Cardiac muscle cell (in vitro differentiated cells and primary cell): ENCODE results near the gene NOC3L. TPM values are rescaled to one million over a fixed set of nuclear protein-coding genes. Genes with fewer than 3 reads are reported as not detected.

ENCODE experiments used
- DNase-seq, 2 donors: peaks; one replicate each; pipeline versions ENCODE4 v3.0.0 to v3.0.0-alpha.2; 2010 to 2017; ENCODE audit warnings: low read depth in 1 of 2, low spot score in 1 of 2
- H3K27ac ChIP-seq: fragments of 200-600 bp; sonication (generic); 2 replicates; pipeline ENCODE4 v1.5.1; 2016
- H3K27me3 ChIP-seq: fragments of 200-600 bp; sonication (generic); 2 replicates; pipeline ENCODE4 v1.6.0; 2016; ENCODE audit warnings: control low read depth
- H3K36me3 ChIP-seq: fragments of 200-600 bp; sonication (generic); 2 replicates; pipeline ENCODE4 v1.5.1; 2016; ENCODE audit warnings: control low read depth
- H3K4me1 ChIP-seq: fragments of 200-600 bp; sonication (generic); 2 replicates; pipeline ENCODE4 v1.8.1; 2017; ENCODE audit warnings: low read depth, mild to moderate bottlenecking, mixed run types
- H3K4me3 ChIP-seq: fragments of 200-600 bp; sonication (generic); 2 replicates; pipeline ENCODE4 v1.5.1; 2016; ENCODE audit warnings: mild to moderate bottlenecking
- H3K9me3 ChIP-seq: fragments of 200-600 bp; sonication (generic); 2 replicates; pipeline ENCODE4 v1.5.1; 2017; ENCODE audit warnings: low read depth, mild to moderate bottlenecking, control low read depth
- CTCF ChIP-seq: IDR thresholded peaks from 2 replicates; pipeline ENCODE4 v1.5.1; 2012; ENCODE audit warnings: low read depth, mild to moderate bottlenecking, low read length
- polyA plus RNA-seq: library from polyadenylated mRNA; unstranded; fragments of >200 nt; fragmentation: Nextera tagmentation; extraction: Ambion mirVana; gene quantifications from 2 replicates; pipeline ENCODE4 v1.2.1, GENCODE V29; 2016
- total RNA-seq: library from RNA; depleted of rRNA; stranded (reverse); fragments of >200 nt; gene quantifications from 2 replicates; pipeline ENCODE4 v1.2.3, GENCODE V29; 2016

Gene NOC3L
- total and polyA plus RNA-seq, 2 experiments from 2014 or later: 9.0 to 10.4 TPM

DNA sequence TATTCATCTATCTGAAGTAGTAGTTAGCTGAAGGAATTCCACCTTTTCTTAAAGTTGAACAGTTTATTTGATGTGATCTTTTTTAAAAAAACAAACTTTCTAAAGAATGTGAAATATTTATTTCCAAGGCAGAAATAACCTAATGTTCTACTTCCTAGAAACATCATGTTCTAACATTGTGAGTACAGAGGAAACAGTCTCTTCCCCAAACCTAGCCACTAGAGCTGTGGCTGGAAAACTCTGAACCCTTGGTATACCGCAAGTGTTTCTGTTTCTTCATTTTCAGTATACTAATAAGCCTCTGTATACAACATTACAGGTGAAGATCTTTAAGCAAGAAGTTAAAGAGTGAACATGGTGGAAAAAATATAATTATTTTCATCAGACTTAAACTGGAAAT is 35.1 kb downstream of the NOC3L start:
- Histone ChIP-seq H3K36me3 (peaks cover 10% of the 10 kb centered on the region), H3K4me1 (no peaks in the 10 kb centered on the region), H3K27me3 (no peaks in the 10 kb centered on the region), H3K4me3 (no peak overlapping the region), H3K27ac (no peak overlapping the region), H3K9me3 (no peaks in the 10 kb centered on the region)
- no peak for DNase-seq
- no peak for TF ChIP-seq CTCF

- peaks cover 5% of the 10 kb centered on the region for H3K36me3 ChIP-seq
- H3K4me1 ChIP-seq: no peaks in the 10 kb centered on the region
- no peak for TF ChIP-seq CTCF
Observed at GRCh38 chr10:94324609-94325233, 38.0 kb downstream of the NOC3L start.

DNA sequence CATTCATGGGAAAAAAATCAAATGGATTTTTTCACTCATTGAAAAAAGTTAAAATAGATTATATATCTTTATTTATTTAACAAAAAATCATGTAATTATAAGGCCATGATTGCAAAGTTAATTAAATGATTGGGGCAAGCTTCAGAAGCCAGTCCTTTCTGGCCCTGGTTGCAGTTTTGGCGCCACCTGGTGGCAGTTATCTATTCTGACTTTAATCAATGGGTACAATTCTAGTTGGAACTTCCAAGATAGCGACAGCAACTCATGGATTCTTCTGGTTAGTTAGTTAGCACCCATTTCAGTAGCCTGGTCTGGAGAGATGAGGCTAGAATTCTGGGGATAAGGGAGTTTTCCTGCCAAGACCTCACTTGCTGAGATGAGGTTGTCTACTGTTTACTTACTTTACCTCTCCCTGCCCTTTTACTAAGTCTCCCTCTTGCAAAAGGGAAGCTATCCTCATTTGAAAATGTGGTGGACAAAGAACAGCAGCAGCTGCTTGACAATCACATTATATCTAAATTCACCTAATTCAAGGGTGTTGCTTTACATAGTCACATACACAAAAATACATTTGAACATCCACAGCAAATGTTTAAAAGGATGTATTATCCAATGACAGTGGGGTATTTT is 42.3 kb downstream of the NOC3L start:
- Histone ChIP-seq H3K4me1 (no peaks in the 10 kb centered on the region), H3K27ac (no peak overlapping the region), H3K9me3 (no peaks in the 10 kb centered on the region), H3K27me3 (no peaks in the 10 kb centered on the region), H3K36me3 (peaks cover 2% of the 10 kb centered on the region), H3K4me3 (no peak overlapping the region)
- DNase-seq: peak; percentile 70 to 75
- peak; percentile 69 for TF ChIP-seq CTCF

More at GRCh38 chr10:94324609-94325233, 38.0 kb downstream of the NOC3L start:
- Histone ChIP-seq H3K4me3 (no peak overlapping the region), H3K27ac (no peak overlapping the region), H3K9me3 (no peaks in the 10 kb centered on the region), H3K27me3 (no peaks in the 10 kb centered on the region)
- DNase-seq: no peak

DNA sequence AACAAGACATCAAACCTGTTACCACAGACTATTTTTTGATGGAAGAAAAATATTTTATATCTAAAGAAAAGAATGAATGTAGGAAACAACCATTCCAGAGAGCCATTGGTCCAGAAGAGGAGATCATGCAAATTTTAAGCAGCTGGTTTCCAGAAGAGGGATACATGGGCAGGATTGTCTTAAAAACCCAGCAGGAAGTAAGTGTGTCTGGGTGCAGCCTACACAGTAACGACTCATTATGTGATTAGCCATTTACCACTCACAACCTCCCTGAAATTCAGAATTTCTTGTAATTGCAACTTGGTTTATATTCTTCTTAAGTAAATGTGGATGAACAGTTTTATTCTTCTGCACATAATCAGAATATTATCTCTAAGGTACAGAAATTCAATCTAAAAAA is 46.2 kb downstream of the NOC3L start:
- DNase-seq: no peak
- Histone ChIP-seq H3K9me3 (no peaks in the 10 kb centered on the region), H3K36me3 (no peaks in the 10 kb centered on the region), H3K27ac (no peak overlapping the region), H3K4me3 (no peak overlapping the region), H3K27me3 (no peaks in the 10 kb centered on the region), H3K4me1 (no peaks in the 10 kb centered on the region)
- no peak for TF ChIP-seq CTCF

GRCh38 chr10:94315975-94316464 is 46.7 kb downstream of the NOC3L start:
- peak in 1 of 2 donors; percentile 85 for DNase-seq
- no peaks in the 10 kb centered on the region for H3K36me3 ChIP-seq
- H3K27me3 ChIP-seq: no peaks in the 10 kb centered on the region
- H3K4me1 ChIP-seq: no peaks in the 10 kb centered on the region
- no peak for TF ChIP-seq CTCF
- H3K9me3 ChIP-seq: no peaks in the 10 kb centered on the region
- H3K27ac ChIP-seq: no peak overlapping the region
- no peak overlapping the region for H3K4me3 ChIP-seq
